PFSK-1 (cell line): ENCODE measurements around the gene TPX2.

ENCODE experiments used
- FOXP2 ChIP-seq: optimal IDR thresholded peaks from 2 replicates; pipeline ENCODE3; 2011; ENCODE audit warnings: borderline replicate concordance, control low read depth, inconsistent platforms; ENCODE audit not compliant: insufficient read depth; ENCODE audit errors: extremely low read length, extremely low read depth
- POLR2AphosphoS5 ChIP-seq: IDR thresholded peaks from 2 replicates; pipeline ENCODE4 v1.6.1; 2012; ENCODE audit warnings: low read depth, mild to moderate bottlenecking, control low read depth, low read length, moderate library complexity
- SIN3A ChIP-seq: IDR thresholded peaks from 2 replicates; pipeline ENCODE4 v1.6.1; 2012; ENCODE audit warnings: mild to moderate bottlenecking, low read length, moderate library complexity, borderline replicate concordance; ENCODE audit not compliant: insufficient read depth
- TAF1 ChIP-seq: IDR thresholded peaks from 2 replicates; pipeline ENCODE4 v1.6.1; 2012; ENCODE audit warnings: low read length, control low read depth, borderline replicate concordance; ENCODE audit not compliant: insufficient read depth
- TF ChIP-seq, protein P1 (sequence below), 2 experiments: IDR thresholded peaks; 2 replicates each; pipeline versions ENCODE4 v1.6.1 to v1.8.0; 2011 to 2012; ENCODE audit warnings: low read depth in 2 of 2, low read length in 2 of 2, control low read depth in 1 of 2, inconsistent platforms in 1 of 2, mild to moderate bottlenecking in 1 of 2, moderate library complexity in 1 of 2; ENCODE audit not compliant: insufficient read depth in 1 of 2

Gene TPX2

DNA sequence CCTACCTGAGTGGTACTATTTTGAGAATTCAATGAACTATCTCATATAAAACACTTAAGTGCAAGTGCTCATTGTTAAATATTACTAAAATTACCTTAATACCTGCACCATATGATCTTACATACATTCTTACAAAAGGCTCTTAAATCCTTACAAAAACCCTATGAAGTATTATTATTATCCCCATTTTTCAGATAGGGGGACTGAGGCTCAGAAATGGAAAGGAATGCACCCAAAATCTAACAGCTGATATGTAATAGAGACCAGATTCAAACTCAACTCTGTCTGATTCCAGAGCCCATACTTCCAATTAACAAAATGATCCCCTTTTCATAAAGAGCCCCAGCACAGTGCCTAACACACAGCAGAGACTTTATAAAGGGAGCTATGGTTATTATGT lies 33.9 kb upstream of the TPX2 start:
- TF ChIP-seq, protein P1, sequence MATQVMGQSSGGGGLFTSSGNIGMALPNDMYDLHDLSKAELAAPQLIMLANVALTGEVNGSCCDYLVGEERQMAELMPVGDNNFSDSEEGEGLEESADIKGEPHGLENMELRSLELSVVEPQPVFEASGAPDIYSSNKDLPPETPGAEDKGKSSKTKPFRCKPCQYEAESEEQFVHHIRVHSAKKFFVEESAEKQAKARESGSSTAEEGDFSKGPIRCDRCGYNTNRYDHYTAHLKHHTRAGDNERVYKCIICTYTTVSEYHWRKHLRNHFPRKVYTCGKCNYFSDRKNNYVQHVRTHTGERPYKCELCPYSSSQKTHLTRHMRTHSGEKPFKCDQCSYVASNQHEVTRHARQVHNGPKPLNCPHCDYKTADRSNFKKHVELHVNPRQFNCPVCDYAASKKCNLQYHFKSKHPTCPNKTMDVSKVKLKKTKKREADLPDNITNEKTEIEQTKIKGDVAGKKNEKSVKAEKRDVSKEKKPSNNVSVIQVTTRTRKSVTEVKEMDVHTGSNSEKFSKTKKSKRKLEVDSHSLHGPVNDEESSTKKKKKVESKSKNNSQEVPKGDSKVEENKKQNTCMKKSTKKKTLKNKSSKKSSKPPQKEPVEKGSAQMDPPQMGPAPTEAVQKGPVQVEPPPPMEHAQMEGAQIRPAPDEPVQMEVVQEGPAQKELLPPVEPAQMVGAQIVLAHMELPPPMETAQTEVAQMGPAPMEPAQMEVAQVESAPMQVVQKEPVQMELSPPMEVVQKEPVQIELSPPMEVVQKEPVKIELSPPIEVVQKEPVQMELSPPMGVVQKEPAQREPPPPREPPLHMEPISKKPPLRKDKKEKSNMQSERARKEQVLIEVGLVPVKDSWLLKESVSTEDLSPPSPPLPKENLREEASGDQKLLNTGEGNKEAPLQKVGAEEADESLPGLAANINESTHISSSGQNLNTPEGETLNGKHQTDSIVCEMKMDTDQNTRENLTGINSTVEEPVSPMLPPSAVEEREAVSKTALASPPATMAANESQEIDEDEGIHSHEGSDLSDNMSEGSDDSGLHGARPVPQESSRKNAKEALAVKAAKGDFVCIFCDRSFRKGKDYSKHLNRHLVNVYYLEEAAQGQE (IDR thresholded peaks at IDR 0.05; ENCODE audit: insufficient read depth in 1 of 2, low read depth in 2 of 2, low read length in 2 of 2): no peak
- no peak for TF ChIP-seq FOXP2
- TF ChIP-seq SIN3A: no peak
- TF ChIP-seq POLR2AphosphoS5: no peak
- no peak for TF ChIP-seq TAF1

DNA sequence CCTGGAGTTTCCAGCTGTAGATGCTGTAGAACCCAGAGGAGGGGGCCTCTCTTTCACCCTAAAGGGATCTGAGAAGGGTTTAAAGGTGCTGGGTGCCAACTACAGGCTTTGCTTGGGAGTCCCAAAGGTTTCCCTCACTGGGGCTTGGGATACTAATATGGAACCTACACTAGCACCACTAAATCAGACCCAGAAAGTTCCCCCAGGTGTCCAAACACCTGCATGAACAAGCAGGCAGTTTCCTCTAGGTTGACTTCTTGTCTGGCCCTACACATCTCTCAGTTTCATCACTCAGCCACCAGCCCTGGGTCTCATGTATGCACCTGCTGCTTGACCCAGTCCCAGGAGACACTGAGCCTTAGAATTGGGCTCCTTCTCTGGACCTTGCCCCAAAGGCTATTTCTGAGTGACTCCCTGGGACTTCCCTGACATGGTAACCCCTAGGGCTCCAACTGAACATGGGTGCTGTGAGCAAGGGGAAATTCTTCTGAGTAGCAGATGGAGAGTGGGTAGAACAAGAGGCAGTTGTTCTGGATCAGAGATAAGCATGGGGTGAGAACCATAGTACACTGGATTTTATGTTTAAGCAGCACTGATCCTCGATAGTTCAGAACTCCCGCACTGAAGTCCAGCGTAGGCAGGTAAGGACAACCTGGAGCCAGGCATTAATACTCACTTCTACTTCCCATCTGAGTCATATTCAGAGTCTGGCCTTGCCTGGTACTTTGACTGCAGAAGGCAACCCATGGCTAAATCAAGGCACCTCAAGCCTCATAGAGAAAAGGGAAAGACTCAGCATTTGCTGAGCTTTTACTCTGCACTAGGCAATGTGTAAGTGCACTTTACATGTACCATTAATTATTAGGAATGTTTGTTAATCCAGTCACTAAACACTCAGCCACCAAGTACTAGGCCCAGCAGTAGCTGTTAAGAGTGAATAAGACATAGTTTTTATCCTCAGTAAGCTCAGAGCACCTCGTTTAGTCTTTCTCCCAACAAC lies 33.2 kb upstream of the TPX2 start:
- TF ChIP-seq SIN3A (no peak), TAF1 (no peak), FOXP2 (no peak), POLR2AphosphoS5 (no peak)
- TF ChIP-seq, protein P1 (IDR thresholded peaks at IDR 0.05; ENCODE audit: insufficient read depth in 1 of 2, low read depth in 2 of 2, low read length in 2 of 2): no peak

DNA sequence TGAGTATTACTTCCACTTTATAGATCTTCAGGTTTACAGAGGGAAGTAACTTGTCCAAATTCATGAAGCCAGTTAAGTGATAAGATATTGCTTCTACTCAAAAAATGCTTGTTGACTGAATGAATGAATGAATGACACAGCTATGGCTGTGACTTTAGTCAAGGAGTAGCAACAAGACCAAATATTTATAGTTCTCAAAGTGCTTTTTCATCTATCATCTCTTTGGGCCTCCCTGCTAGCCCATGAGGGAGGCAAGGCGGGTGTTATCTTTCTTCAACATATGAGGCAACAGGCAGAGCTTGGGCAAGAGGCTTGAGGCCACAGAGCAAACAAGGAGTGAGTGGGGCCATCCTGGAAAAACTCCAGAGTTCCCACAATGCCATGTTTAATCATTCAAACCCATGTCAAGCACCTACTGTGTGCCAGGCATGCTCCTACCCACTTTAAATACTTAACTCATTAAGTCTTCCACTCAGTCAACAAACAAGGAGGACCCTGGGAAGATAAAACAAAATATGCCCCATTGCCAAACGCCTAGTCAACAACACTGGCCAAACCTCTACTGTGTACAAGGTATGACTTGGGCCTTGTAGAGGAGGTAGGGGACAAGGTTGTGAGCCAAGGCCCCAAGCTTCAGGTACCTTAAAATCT lies 32.4 kb upstream of the TPX2 start:
- TF ChIP-seq POLR2AphosphoS5: no peak
- TF ChIP-seq TAF1: no peak
- no peak for TF ChIP-seq SIN3A
- no peak for TF ChIP-seq FOXP2
- TF ChIP-seq, protein P1 (IDR thresholded peaks at IDR 0.05; ENCODE audit: insufficient read depth in 1 of 2, low read depth in 2 of 2, low read length in 2 of 2): no peak

DNA sequence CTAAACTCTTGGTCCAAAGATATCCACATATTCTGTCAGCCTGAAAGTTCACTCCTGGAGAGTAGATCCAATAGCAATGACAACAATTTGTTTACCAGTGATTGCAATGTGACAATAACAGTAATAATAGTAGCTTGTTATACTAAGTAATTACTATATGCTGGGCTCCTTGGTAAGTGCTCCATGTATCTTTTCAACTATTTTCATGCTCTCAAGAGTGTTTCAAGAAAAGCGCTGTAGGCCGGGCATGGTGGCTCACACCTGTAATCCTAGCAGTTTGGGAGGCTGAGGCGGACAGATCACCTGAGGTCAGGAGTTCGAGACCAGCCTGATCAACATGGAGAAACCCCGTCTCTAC lies 31.9 kb upstream of the TPX2 start:
- no peak for TF ChIP-seq FOXP2
- TF ChIP-seq POLR2AphosphoS5: no peak
- TF ChIP-seq, protein P1 (IDR thresholded peaks at IDR 0.05; ENCODE audit: insufficient read depth in 1 of 2, low read depth in 2 of 2, low read length in 2 of 2): no peak
- no peak for TF ChIP-seq SIN3A
- no peak for TF ChIP-seq TAF1
